Effector memory CD8-positive, alpha-beta T cell (primary cell): ENCODE measurements around the gene CD7.

Experiments
- ATAC-seq: fragments of 150-1000 bp; cut with Tn5 transposase; replicated peaks from 2 replicates; pipeline ENCODE4 v1.10.0; 2021; ENCODE audit warnings: mild to moderate bottlenecking, moderate library complexity
- DNase-seq, 3 experiments: peaks; one replicate each; pipeline ENCODE4 v3.0.0; 2021
- H3K27ac Mint-ChIP-seq, 2 donors: one replicate each; pipeline ENCODE4 v1.8.0; 2022; ENCODE audit warnings: mild to moderate bottlenecking in 2 of 2, mixed read lengths in 2 of 2, moderate library complexity in 2 of 2
- H3K27me3 Mint-ChIP-seq, 2 donors: one replicate each; pipeline ENCODE4 v1.8.0; 2022; ENCODE audit warnings: mixed read lengths in 2 of 2
- H3K36me3 Mint-ChIP-seq: one replicate; pipeline ENCODE4 v1.8.0; 2022; ENCODE audit warnings: mild to moderate bottlenecking, moderate library complexity, mixed read lengths; ENCODE audit not compliant: insufficient read depth
- H3K4me1 Mint-ChIP-seq, 2 donors: one replicate each; pipeline ENCODE4 v1.8.0; 2022; ENCODE audit warnings: low read depth in 2 of 2, mixed read lengths in 2 of 2
- H3K4me3 Mint-ChIP-seq, 2 donors: one replicate each; pipeline ENCODE4 v1.8.0; 2022; ENCODE audit warnings: mild to moderate bottlenecking in 2 of 2, mixed read lengths in 2 of 2, moderate library complexity in 2 of 2
- H3K9me3 Mint-ChIP-seq, 2 donors: one replicate each; pipeline ENCODE4 v1.8.0; 2022; ENCODE audit warnings: mixed read lengths in 2 of 2

The CD7 gene

GRCh38 chr17:82309656-82310570, 7.5 kb downstream of the CD7 start:
- Mint-ChIP-seq H3K36me3 (peaks cover 16% of the 10 kb centered on the region), H3K9me3 (no peaks in the 10 kb centered on the region), H3K27me3 (no peaks in the 10 kb centered on the region), H3K27ac (no peak overlapping the region), H3K4me3 (no peak overlapping the region), H3K4me1 (peaks cover 9 to 19% of the 10 kb centered on the region in 2 donors)
- DNase-seq, result no peak
- ATAC-seq, result no peak

DNA sequence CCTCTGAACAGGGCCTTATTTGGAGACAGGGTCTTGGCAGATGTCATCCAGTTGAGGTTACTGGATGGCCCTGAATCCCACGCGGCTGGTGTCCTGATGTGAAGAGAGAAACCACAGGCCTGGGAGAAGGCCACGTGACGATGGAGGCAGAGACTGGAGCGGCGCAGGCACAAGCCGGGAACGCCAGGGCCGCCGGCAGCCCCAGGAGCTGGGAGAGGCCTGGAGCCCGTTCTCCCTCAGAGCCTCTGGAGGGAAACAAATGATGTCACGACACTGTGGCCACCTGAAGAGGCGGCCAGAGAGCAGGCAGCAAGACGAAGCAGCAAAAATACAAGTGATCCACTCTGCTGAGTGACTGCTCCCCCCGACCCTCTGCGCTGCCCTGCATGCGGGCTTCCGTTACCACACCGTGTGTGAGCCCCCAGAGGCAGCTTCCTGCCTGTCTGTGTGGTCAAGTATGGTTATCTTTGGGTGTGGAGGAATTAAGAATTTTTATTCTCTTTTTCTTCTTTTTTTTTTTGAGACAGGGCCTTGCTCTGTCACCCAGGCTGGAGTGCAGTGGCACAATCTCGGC, 11.6 kb downstream of the CD7 start:
- H3K27me3 Mint-ChIP-seq, result no peaks in the 10 kb centered on the region
- H3K36me3 Mint-ChIP-seq, result peaks cover 7% of the 10 kb centered on the region
- H3K27ac Mint-ChIP-seq, result peak overlapping the region; percentile 60 to 67
- ATAC-seq (no peak), DNase-seq (no peak)
- H3K4me1 Mint-ChIP-seq, result peaks cover 32 to 45% of the 10 kb centered on the region in 2 donors
- H3K4me3 Mint-ChIP-seq, result peak overlapping the region; percentile 24 to 50
- H3K9me3 Mint-ChIP-seq, result no peaks in the 10 kb centered on the region

GRCh38 chr17:82304826-82305726, 12.3 kb downstream of the CD7 start:
- no peaks in the 10 kb centered on the region for H3K9me3 Mint-ChIP-seq
- H3K4me3 Mint-ChIP-seq, result peak overlapping the region; percentile 45 to 50
- DNase-seq (no peak), ATAC-seq (no peak)
- peak overlapping the region in 1 of 2 donors; percentile 74 for H3K27ac Mint-ChIP-seq
- H3K36me3 Mint-ChIP-seq, result peaks cover 7% of the 10 kb centered on the region
- H3K4me1 Mint-ChIP-seq, result peaks cover 37 to 50% of the 10 kb centered on the region in 2 donors
- H3K27me3 Mint-ChIP-seq, result no peaks in the 10 kb centered on the region

GRCh38 chr17:82303944-82304808, 13.2 kb downstream of the CD7 start:
- no peaks in the 10 kb centered on the region for H3K9me3 Mint-ChIP-seq
- H3K27me3 Mint-ChIP-seq, result no peaks in the 10 kb centered on the region
- H3K4me3 Mint-ChIP-seq, result peak overlapping the region; percentile 91 to 92
- ATAC-seq (no peak), DNase-seq (no peak)
- peaks cover 43 to 53% of the 10 kb centered on the region in 2 donors for H3K4me1 Mint-ChIP-seq
- peak overlapping the region; percentile 90 to 100 for H3K27ac Mint-ChIP-seq
- H3K36me3 Mint-ChIP-seq, result peaks cover 15% of the 10 kb centered on the region

DNA sequence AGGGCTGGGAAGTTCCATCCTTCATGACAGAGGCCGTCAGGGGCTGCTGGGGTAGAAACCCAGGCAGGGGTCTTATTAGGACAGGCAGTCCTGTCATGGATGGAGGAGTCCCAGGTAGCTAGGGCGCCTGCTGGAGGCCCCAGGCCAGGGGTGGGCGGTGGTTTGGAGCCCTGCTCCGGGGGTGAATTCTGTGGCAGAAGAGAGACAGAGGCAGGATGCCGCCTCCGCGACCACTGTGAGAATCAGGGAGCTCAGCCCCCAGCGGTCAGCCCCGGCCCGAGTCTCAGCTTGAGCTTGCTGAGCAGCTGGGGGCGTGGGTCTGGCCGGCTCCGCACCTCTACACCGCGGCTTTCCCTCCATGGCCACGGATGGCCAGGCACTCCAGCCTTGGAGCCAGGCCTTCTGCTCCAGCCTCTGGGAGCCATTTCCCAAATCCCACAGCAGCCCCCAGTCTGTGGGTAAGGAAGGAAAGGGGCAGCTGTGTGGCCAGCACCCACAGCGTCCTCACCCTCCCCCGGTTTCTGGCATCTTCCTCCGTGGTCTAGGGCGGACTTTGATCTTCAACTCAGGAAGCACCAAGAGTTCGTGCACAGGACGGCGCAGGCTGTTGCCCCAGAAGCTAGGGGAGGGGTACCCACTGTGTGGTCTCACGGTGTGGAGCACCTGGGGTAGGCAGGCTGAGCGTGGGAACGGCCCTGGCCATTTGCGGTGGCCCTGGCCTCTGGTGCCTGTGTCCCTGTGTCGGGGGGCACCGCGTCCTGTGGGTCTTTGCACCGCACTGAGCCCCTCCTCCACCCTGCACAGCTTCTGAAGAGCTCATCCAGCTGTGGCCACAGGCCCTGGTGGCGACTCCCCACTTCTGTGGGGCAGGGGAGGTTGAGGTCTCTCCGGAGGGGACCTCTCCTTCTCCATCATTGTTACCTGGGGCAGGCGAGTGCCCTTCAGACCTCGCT, 14.1 kb downstream of the CD7 start:
- peak overlapping the region; percentile 91 to 92 for H3K4me3 Mint-ChIP-seq
- peak overlapping the region; percentile 90 to 100 for H3K27ac Mint-ChIP-seq
- ATAC-seq (peak; percentile 63), DNase-seq (no peak)
- peaks cover 23% of the 10 kb centered on the region for H3K36me3 Mint-ChIP-seq
- H3K4me1 Mint-ChIP-seq, result peaks cover 47 to 61% of the 10 kb centered on the region in 2 donors
- H3K9me3 Mint-ChIP-seq, result no peaks in the 10 kb centered on the region
- no peaks in the 10 kb centered on the region for H3K27me3 Mint-ChIP-seq

GRCh38 chr17:82302568-82302963, 14.8 kb downstream of the CD7 start:
- Mint-ChIP-seq H3K9me3 (no peaks in the 10 kb centered on the region), H3K36me3 (peaks cover 30% of the 10 kb centered on the region)

DNA sequence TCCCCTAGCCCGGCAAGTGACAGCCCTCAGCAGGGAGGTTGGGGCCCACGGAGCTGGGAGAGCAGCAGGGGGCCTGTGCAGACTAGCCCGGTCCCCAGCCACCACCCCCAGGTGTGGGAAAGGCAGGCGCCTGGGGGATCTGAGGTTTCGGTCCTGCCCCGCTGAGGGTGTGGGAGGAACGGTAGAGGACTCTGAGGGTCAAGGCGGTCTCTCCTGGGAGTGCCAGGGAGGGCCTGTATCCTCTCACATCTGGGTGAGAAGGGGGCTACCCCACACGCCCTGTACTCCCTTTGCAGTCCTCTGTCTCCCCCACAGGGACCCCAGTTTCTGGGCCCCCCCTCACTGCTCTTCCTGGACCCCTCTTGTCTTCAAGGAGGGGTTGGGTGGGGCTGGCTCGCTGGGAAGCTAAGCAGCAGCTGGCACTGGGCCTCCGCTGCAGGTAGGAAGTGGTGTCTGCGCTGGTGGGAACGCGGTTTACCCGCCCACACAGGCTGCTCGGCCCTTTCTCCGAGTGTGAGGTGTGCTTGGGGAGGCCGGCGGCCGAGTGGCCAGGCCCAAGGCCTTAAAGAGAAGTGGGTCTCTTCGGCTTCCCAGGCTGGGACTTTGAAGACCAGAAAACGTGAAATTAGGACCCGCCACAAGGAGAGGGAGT, 15.4 kb downstream of the CD7 start:
- peaks cover 35% of the 10 kb centered on the region for H3K36me3 Mint-ChIP-seq
- H3K27ac Mint-ChIP-seq, result peak overlapping the region; percentile 90 to 100
- no peaks in the 10 kb centered on the region for H3K27me3 Mint-ChIP-seq
- ATAC-seq (no peak), DNase-seq (no peak)
- H3K9me3 Mint-ChIP-seq, result no peaks in the 10 kb centered on the region
- H3K4me3 Mint-ChIP-seq, result peak overlapping the region; percentile 91 to 92
- peaks cover 56 to 73% of the 10 kb centered on the region in 2 donors for H3K4me1 Mint-ChIP-seq

More at GRCh38 chr17:82302568-82302963, 14.8 kb downstream of the CD7 start:
- H3K4me3 Mint-ChIP-seq, result peak overlapping the region; percentile 91 to 92
- no peaks in the 10 kb centered on the region for H3K27me3 Mint-ChIP-seq
- peak overlapping the region; percentile 90 to 100 for H3K27ac Mint-ChIP-seq
- no peak for DNase-seq
- ATAC-seq, result no peak
- H3K4me1 Mint-ChIP-seq, result peaks cover 54 to 68% of the 10 kb centered on the region in 2 donors

GRCh38 chr17:82301300-82301915, 16.0 kb downstream of the CD7 start:
- ATAC-seq, result no peak
- peaks cover 37% of the 10 kb centered on the region for H3K36me3 Mint-ChIP-seq
- H3K27me3 Mint-ChIP-seq, result no peaks in the 10 kb centered on the region
- no peaks in the 10 kb centered on the region for H3K9me3 Mint-ChIP-seq
- H3K4me1 Mint-ChIP-seq, result peaks cover 55 to 73% of the 10 kb centered on the region in 2 donors
- H3K4me3 Mint-ChIP-seq, result peak overlapping the region; percentile 91 to 92
- H3K27ac Mint-ChIP-seq, result peak overlapping the region; percentile 100
- no peak for DNase-seq

- Mint-ChIP-seq H3K27ac (peak overlapping the region; percentile 100), H3K36me3 (peaks cover 37% of the 10 kb centered on the region), H3K9me3 (no peaks in the 10 kb centered on the region), H3K27me3 (no peaks in the 10 kb centered on the region), H3K4me3 (peak overlapping the region; percentile 91 to 92), H3K4me1 (peaks cover 53 to 70% of the 10 kb centered on the region in 2 donors)
- DNase-seq (peak; percentile 58 to 62 (median 58)), ATAC-seq (no peak)
Measured at GRCh38 chr17:82300707-82301270, 16.6 kb downstream of the CD7 start.

DNA sequence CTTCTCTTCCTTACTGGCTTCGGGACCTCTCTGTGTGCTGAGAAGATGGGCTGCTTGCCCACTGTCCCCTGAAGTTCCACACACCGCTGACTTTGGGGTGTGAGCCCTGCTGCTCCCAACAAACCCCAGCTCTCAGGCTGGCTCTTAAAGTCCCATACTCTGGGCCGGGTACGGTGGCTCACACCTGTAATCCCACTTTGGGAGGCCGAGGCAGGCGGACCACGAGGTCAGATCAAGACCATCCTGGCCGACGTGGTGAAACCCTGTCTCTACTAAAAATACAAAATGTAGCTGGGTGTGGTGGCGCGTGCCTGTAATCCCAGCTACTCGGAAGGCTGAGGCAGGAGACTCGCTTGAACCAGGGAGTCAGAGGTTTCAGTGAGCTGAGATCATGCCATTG, 17.2 kb downstream of the CD7 start:
- DNase-seq (no peak), ATAC-seq (no peak)
- no peaks in the 10 kb centered on the region for H3K9me3 Mint-ChIP-seq
- H3K27me3 Mint-ChIP-seq, result no peaks in the 10 kb centered on the region
- H3K4me3 Mint-ChIP-seq, result peak overlapping the region; percentile 91 to 92
- H3K4me1 Mint-ChIP-seq, result peaks cover 57 to 66% of the 10 kb centered on the region in 2 donors
- peaks cover 37% of the 10 kb centered on the region for H3K36me3 Mint-ChIP-seq
- peak overlapping the region; percentile 100 for H3K27ac Mint-ChIP-seq

- H3K27ac Mint-ChIP-seq, result peak overlapping the region; percentile 100
- peaks cover 0 to 1% of the 10 kb centered on the region in 2 donors for H3K9me3 Mint-ChIP-seq
- H3K27me3 Mint-ChIP-seq, result no peaks in the 10 kb centered on the region
- DNase-seq (no peak), ATAC-seq (no peak)
- H3K36me3 Mint-ChIP-seq, result peaks cover 39% of the 10 kb centered on the region
- H3K4me1 Mint-ChIP-seq, result peaks cover 57 to 62% of the 10 kb centered on the region in 2 donors
- peak overlapping the region; percentile 91 to 92 for H3K4me3 Mint-ChIP-seq
Measured at GRCh38 chr17:82299452-82299851, 18.0 kb downstream of the CD7 start.
